ENCODE results near the gene FNBP1.
A peak's percentile ranks its signal among the peaks of the same experiment; 100 is the strongest.
"Not testable (repeated sequence)": the region's sequence is repeated elsewhere in the genome, so short reads cannot be mapped to it uniquely, and the experiment has no call there.

The FNBP1 gene

DNA sequence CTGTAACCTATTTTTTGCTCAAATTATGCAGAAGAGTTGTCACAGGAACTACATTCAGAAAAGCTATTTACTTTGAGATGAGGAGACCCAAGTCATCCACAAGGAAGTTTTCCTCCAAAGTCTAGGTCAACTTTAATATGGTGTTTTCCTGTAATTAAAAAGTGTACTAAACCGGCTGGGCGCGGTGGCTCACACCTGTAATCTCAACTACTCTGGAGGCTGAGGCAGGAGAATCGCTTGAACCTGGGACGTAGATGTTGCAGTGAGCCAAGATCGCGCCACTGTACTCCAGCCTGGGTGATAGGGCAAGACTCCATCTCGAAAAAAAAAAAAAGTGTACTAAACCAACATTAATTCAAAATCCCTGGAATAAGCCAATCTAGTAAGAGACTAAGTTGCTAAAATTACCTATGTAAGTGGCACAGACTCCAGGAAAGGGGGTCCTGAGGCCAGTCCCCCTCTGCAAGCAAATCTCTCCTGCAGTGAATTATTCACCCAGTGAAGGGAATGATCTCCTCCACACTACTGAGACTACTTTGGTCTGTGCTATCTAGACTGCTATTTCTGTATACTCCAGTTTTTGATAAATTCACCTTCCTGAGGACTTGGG is 38.9 kb downstream of the FNBP1 start:
- Mint-ChIP-seq H3K27ac (peak overlapping the region; percentile 14), H3K36me3 (peaks cover 41% of the 10 kb centered on the region), H3K9me3 (no peaks in the 10 kb centered on the region), H3K4me1 (peaks cover 65% of the 10 kb centered on the region), H3K4me3 (no peak overlapping the region), H3K27me3 (no peaks in the 10 kb centered on the region)
- CTCF ChIA-PET, result no interaction called here
- DNase-seq, result no peak

DNA sequence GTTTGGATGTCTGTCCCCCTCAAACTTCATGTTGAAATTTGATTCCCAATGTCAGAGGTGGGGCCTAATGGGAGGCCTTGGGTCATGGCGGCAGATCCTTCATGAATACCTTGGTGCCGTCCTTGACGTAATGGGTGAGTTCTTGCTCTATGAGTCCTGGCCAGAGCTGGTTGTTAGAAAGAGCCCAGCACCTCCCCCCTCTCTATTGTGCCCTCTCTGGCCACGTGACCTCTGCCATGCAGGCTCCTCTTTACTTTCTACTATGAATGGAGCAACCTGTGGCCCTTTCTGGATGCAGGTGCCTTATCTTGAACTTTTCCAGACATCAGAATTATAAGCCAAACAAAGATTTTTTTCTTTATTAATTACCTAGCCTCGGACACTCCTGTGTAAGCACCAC is 40.7 kb downstream of the FNBP1 start:
- no peaks in the 10 kb centered on the region for H3K27me3 Mint-ChIP-seq
- H3K4me1 Mint-ChIP-seq, result peaks cover 64% of the 10 kb centered on the region
- H3K36me3 Mint-ChIP-seq, result peaks cover 45% of the 10 kb centered on the region
- CTCF ChIA-PET, result no interaction called here
- peak overlapping the region; percentile 64 for H3K27ac Mint-ChIP-seq
- H3K9me3 Mint-ChIP-seq, result no peaks in the 10 kb centered on the region
- no peak for DNase-seq
- H3K4me3 Mint-ChIP-seq, result no peak overlapping the region

DNA sequence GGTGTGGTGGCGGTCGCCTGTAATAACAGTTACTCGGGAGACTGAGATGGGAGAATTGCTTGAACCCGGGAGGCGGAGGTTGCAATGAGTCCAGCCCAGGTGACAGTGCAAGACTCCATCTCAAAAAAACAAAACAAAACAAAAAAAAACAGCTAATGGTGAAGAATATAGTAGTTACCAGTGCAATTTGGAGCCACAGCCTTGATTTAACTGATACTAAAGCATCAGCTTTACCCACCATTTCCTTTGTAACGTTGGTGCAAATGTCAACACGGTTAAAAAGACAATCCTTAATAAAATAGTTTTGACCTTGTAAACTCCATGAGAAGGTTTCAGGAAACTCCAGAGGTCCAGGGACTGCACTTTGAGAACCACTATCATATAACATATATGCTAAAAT is 41.8 kb downstream of the FNBP1 start:
- no peaks in the 10 kb centered on the region for H3K9me3 Mint-ChIP-seq
- peaks cover 60% of the 10 kb centered on the region for H3K4me1 Mint-ChIP-seq
- H3K36me3 Mint-ChIP-seq, result peaks cover 43% of the 10 kb centered on the region
- H3K27ac Mint-ChIP-seq, result peak overlapping the region; percentile 58
- CTCF ChIA-PET, result no interaction called here
- no peak overlapping the region for H3K4me3 Mint-ChIP-seq
- DNase-seq, result no peak
- H3K27me3 Mint-ChIP-seq, result no peaks in the 10 kb centered on the region

DNA sequence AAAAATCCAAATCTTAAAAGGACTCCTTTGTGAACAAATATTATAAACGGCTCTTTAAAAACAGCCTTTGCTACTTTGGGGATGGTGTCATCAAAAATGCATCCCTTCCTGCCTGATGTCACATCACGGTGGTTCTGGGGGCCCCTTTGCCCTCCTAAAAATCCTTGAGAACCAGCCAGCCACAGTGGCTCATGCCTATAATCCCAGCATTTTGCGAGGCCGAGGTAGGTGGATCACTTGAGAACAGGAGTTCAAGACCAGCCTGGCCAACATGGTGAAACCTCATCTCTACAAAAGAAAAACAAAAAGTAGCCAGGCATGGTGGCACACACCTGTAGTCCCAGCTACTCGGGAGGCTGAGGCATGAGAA is 43.9 kb downstream of the FNBP1 start:
- no peak overlapping the region for H3K4me3 Mint-ChIP-seq
- no peaks in the 10 kb centered on the region for H3K27me3 Mint-ChIP-seq
- H3K27ac Mint-ChIP-seq, result peak overlapping the region; percentile 80
- no peak for DNase-seq
- peaks cover 54% of the 10 kb centered on the region for H3K36me3 Mint-ChIP-seq
- H3K4me1 Mint-ChIP-seq, result peaks cover 65% of the 10 kb centered on the region
- H3K9me3 Mint-ChIP-seq, result no peaks in the 10 kb centered on the region
- CTCF ChIA-PET, result interaction anchor here (0.8 to 1.9 kb wide), 2 partner anchors 40 to 114 kb away, joined by 3 to 7 read pairs; no protein-coding TSS in a partner anchor

DNA sequence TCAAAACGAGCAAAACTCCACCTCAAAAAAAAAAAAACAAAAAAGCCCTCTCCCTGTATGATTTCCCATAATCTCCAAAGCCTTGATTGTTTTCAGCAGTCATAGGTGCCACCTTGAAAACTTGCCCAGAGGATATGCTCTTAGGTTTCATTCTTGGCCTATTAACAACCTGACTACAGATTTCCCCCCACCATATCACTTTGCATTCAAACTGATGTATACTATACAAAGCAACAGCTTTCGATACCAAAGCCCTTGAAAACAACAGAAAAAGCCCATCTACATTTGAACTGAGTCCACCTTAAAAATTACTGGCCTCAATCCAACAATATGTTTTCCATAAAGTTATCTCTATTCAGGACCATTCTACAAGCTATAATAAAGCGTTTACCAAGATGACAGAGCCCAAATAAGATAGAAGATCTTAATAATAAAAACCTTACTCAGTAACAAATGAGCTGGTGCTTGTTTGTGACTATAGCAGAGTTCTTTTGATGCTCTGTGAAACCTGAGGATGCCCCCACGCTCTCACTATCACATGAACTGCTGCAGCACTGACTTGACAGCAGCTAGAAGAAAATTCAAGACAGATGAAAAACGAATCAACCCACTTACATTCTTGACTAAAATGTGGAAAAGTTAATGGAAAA is 44.4 kb downstream of the FNBP1 start:
- DNase-seq, result no peak
- Mint-ChIP-seq H3K27me3 (no peaks in the 10 kb centered on the region), H3K9me3 (no peaks in the 10 kb centered on the region), H3K36me3 (peaks cover 56% of the 10 kb centered on the region), H3K4me3 (no peak overlapping the region), H3K4me1 (peaks cover 66% of the 10 kb centered on the region), H3K27ac (peak overlapping the region; percentile 62)
- CTCF ChIA-PET, result interaction anchor here (0.8 to 1.9 kb wide), 2 partner anchors 41 to 113 kb away, joined by 3 to 7 read pairs; no protein-coding TSS in a partner anchor

DNA sequence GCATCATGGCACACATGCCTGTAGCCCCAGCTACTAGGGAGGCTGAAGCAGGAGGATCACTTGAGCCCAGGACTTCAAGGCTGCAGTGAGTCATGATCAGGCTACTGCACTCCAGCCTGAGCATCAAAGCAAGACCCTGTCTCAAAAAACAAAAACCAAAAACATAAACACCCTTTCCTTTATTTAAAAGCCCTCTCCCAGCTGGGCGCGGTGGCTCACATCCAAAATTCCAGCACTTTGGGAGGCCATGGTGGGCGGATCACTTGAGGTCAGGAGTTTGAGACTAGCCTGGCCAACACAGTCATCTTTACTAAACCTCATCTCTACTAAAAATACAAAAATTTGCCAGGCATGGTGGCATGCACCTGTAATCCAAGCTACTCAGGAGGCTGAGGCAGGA is 45.3 kb downstream of the FNBP1 start:
- H3K9me3 Mint-ChIP-seq, DNase-seq, H3K4me3 Mint-ChIP-seq, H3K27ac Mint-ChIP-seq, H3K27me3 Mint-ChIP-seq, CTCF ChIA-PET: not testable (repeated sequence)
- Mint-ChIP-seq H3K36me3 (peaks cover 53% of the 10 kb centered on the region), H3K4me1 (peaks cover 65% of the 10 kb centered on the region)

DNA sequence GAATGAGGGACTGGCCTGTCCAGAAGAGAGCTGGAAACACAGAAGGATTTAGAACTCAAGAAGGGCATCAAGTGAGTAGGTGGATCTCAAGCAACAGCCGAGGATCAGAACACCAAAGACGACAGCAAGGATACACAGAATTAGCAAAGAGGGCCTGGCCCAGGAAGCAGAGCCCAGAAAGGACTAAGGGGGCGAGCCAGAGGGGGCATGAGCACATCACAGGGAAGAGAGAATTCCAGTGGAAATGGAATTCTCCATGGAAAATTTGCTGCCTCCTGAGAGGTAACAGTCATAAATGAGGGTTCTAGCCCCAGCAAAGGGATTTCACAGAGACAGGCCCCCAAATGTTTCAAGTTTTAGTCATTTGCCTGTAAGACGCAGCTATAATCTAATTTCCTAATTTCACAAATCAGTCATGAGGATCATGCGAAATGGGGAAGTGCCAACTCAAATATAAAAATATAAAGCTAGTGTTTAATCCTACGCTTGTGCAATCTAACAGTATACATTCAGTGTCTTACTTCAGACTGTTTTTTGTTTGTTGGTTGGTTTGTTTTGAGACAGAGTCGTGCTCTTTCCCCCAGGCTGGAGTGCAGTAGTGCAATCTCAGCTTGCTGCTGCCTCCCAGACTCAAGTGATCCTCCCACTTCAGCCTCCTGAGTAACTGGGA is 46.7 kb downstream of the FNBP1 start:
- Mint-ChIP-seq H3K4me3 (no peak overlapping the region), H3K9me3 (no peaks in the 10 kb centered on the region), H3K36me3 (peaks cover 55% of the 10 kb centered on the region), H3K4me1 (peaks cover 69% of the 10 kb centered on the region), H3K27me3 (no peaks in the 10 kb centered on the region), H3K27ac (peak overlapping the region; percentile 68)
- no peak for DNase-seq
- CTCF ChIA-PET, result interaction anchor here (1.0 to 1.2 kb wide), 2 partner anchors 32 to 110 kb away, joined by 3 to 5 read pairs; no protein-coding TSS in a partner anchor

DNA sequence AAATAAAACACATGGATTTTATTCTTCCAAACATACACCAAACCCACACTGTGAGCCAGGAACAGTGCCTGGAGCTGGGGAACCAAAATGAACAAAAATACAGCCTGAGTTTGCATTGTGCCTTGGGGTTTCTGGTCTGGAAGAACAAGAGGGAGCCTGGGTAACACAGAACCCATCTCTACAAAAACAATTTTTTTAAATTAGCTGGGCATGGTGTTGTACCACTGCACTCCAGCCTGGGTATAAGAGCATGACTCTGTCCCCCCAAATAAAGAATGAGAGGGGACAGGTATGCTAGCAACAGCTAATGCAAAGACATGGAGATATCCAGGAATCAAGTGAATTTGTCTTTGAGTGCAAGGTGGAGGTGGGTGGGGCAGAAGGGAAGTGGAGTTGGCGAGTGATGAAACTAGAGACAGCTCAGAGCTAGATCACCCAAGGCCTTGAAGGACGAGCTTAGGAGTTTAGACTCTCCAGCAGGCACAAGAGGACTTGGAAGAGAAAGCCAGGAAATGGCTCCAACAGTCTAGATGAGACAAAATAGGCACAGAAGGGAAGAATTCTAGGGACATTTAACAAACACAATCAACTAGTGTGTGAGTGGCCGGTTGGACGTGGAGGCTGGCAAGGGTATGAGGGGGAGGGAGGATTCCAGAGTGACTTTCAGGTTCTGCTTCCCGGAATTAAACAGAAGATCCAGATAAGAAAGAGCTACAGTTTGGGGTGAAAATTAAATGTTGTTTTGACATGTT is 47.4 kb downstream of the FNBP1 start:
- Mint-ChIP-seq H3K36me3 (peaks cover 51% of the 10 kb centered on the region), H3K27ac (peak overlapping the region; percentile 68), H3K9me3 (no peaks in the 10 kb centered on the region), H3K27me3 (no peaks in the 10 kb centered on the region), H3K4me1 (peaks cover 72% of the 10 kb centered on the region), H3K4me3 (no peak overlapping the region)
- peak; percentile 33 for DNase-seq
- CTCF ChIA-PET, result interaction anchor here (1.0 to 1.9 kb wide), 3 partner anchors 33 to 111 kb away, joined by 3 to 6 read pairs (median 4); no protein-coding TSS in a partner anchor

DNA sequence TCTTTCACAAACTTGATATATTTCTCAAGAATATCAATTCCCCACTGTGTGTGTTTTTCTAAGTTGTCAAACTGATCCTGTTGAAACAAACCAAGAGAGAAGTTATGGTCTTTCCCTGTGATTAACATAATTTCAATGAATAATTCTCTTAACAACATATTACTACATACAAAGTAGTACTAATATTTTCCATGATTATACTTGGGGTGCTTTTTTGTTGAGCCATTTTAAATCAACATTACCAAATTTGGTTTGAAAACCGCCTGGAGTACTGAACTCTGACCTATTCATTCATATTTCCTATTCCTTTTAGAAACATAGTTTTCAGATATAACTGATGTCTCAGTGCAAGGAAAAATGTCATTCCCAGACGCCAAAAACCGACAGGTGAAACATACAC is 48.1 kb downstream of the FNBP1 start:
- peaks cover 50% of the 10 kb centered on the region for H3K36me3 Mint-ChIP-seq
- CTCF ChIA-PET, result interaction anchor here (1.2 to 1.9 kb wide), 2 partner anchors 40 to 110 kb away, joined by 4 to 6 read pairs; no protein-coding TSS in a partner anchor
- H3K4me1 Mint-ChIP-seq, result peaks cover 73% of the 10 kb centered on the region
- H3K27ac Mint-ChIP-seq, result peak overlapping the region; percentile 68
- no peaks in the 10 kb centered on the region for H3K27me3 Mint-ChIP-seq
- no peak for DNase-seq
- H3K4me3 Mint-ChIP-seq, result no peak overlapping the region
- H3K9me3 Mint-ChIP-seq, result no peaks in the 10 kb centered on the region

DNA sequence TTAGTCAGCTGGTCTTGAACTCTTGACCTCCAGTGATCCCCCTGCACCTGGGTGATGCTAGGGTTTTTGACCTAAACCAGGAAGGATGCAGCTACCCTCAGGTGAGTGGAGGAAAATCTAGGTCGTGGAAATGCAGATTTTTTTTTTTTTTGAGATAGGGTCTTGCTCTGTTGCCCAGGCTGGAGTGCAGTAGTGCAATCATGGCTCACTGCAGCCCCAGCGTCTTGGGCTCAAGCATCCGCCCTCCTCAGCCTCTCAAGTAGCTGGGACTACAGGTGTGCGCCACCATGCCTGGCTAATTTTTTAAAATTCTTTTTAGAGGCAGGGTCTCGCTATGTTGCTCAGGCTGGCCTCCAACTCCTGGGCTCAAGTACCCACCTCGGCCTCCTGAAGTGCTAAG is 51.9 kb downstream of the FNBP1 start:
- CTCF ChIA-PET, H3K27me3 Mint-ChIP-seq, H3K4me3 Mint-ChIP-seq, H3K9me3 Mint-ChIP-seq, DNase-seq: not testable (repeated sequence)
- Mint-ChIP-seq H3K36me3 (peaks cover 50% of the 10 kb centered on the region), H3K27ac (peak overlapping the region; percentile 85), H3K4me1 (peaks cover 69% of the 10 kb centered on the region)

DNA sequence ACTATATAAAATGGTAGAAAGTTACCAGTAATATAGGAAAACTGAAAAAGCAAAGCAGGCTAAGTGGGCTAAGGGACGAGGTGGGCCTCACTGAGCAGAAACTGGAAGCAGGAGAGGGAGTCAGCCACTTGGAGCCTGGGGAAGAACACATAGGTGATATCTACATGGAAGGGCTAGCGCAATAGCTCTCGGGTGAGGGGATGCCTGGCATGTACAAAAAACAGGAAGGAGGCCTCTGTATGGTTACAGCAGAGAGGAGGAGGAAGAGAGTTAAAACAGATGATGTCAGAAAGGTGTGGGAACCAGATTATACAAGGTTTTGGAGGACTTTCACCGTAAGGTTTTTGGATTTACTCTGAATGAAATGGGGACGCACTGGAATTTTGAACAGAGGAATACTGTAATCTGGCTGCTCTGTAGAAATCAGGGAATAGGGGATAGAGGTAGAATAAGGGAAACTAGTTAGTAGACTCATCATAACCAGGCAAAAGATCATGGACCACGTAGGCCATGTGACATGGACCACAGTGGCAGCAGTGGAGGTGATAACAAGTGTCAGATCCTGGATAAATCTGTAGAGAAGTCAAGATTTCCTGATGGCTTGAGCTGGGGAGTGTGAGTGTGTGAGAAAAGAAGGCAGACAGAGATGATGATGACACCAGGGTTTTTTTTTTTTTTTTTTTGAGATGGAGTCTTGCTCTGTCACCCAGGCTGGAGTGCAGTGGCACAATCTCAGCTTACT is 52.5 kb downstream of the FNBP1 start:
- CTCF ChIA-PET, result no interaction called here
- Mint-ChIP-seq H3K27me3 (no peaks in the 10 kb centered on the region), H3K36me3 (peaks cover 46% of the 10 kb centered on the region)

DNA sequence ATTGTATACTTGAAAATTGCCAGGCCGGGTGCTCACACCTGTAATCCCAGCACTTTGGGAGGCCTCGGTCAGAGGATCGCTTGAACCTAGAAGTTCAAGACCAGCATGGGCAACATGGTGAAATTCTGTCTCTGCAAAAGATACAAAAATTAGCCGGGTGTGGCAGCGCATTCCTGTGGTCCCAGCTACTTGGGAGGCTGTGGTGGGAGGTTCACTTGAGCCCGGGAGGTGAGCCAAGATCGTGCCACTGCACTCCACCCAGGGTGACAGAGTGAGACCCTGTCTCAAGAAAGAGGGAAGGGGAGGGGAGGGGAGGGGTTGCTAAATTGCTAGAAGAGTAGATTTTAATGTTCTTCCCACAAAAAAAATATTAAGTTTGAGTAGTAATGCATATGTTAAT is 53.2 kb downstream of the FNBP1 start:
- no peak for DNase-seq
- Mint-ChIP-seq H3K27me3 (no peaks in the 10 kb centered on the region), H3K36me3 (peaks cover 45% of the 10 kb centered on the region), H3K9me3 (no peaks in the 10 kb centered on the region), H3K27ac (peak overlapping the region; percentile 82), H3K4me1 (peaks cover 61% of the 10 kb centered on the region), H3K4me3 (no peak overlapping the region)
- CTCF ChIA-PET, result no interaction called here

More for the DNA sequence above, 52.5 kb downstream of the FNBP1 start:
- Mint-ChIP-seq H3K9me3 (no peaks in the 10 kb centered on the region), H3K4me1 (peaks cover 64% of the 10 kb centered on the region), H3K4me3 (no peak overlapping the region), H3K27ac (peak overlapping the region; percentile 85)
- DNase-seq, result peak; percentile 46

DNA sequence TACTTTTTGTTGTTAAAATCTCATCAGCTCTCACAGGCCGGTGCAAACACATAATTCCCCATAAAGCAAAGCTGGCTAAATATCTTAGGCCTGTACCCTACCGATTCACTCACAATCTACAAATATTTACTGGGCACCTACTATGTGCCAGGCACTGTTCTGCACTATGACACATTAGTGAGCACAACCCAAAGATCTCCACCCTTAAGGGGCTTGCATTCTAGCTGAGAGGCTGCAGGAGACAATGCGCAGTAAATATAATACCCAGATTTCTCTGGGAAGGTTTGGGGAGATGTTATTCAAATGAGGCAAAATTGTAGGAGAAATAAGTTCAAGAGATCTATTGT is 53.7 kb downstream of the FNBP1 start:
- H3K4me3 Mint-ChIP-seq, result no peak overlapping the region
- peaks cover 46% of the 10 kb centered on the region for H3K36me3 Mint-ChIP-seq
- CTCF ChIA-PET, result no interaction called here
- no peaks in the 10 kb centered on the region for H3K27me3 Mint-ChIP-seq
- peak overlapping the region; percentile 82 for H3K27ac Mint-ChIP-seq
- no peaks in the 10 kb centered on the region for H3K9me3 Mint-ChIP-seq
- DNase-seq, result no peak
- peaks cover 64% of the 10 kb centered on the region for H3K4me1 Mint-ChIP-seq

All from activated naive CD4-positive, alpha-beta T cell treated with anti-CD3 and anti-CD28 coated beads, Interleukin-2, amount 10 ng/mL, durations not matched to agents 7 days and 5 days (primary cell).